GM19463 (cell line): Measurements from ENCODE around the gene SSC4D.
A peak's percentile ranks its signal among the peaks of the same experiment; 100 is the strongest.
"Not testable (repeated sequence)": the region's sequence is repeated elsewhere in the genome, so short reads cannot be mapped to it uniquely, and the experiment has no call there.

Experiments
- ATAC-seq: cut with Tn5 transposase; IDR thresholded peaks from one replicate; pipeline ENCODE4 v1.9.1; 2021; ENCODE audit warnings: mild to moderate bottlenecking, moderate library complexity; ENCODE audit not compliant: unreplicated experiment

The SSC4D gene

GRCh38 chr7:76423666-76424412 lies 14.3 kb upstream of the SSC4D start:
- ATAC-seq, result no peak

GRCh38 chr7:76421097-76421496 lies 11.6 kb upstream of the SSC4D start:
- not testable (repeated sequence) for ATAC-seq

DNA sequence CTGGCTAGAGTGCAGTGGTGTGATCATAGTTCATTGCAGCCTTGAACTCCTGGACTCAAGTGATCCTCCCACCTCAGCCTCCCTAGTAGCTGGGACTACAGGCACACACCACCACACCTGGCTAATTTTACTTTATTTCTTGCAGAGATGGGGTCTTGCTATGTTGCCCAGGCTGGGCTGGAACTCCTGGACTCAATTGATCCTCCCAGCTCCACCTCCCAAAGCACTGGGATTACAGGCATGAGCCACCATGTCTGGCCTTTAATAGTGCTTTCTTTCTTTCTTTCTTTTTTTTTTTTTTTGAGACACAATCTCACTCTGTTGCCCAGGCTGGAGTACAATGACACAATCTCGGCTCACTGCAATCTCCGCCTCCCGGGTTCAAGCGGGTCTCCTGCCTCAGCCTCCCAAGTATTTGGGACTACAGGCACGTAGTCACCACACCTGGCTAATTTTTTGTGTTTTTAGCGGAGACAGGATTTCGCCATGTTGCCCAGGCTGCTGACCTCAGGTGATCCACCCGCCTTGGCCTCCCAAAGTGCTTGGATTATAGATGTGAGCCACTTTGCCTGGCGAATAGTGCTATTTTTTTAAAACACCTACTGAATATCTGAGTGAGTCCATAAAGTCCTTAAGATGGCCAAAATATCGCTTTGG lies 8.3 kb upstream of the SSC4D start:
- ATAC-seq, result not testable (repeated sequence)

GRCh38 chr7:76412249-76412648 lies 2.8 kb upstream of the SSC4D start:
- ATAC-seq, result no peak

GRCh38 chr7:76411626-76412025 lies 2.1 kb upstream of the SSC4D start:
- ATAC-seq, result no peak

GRCh38 chr7:76408121-76408560 lies 1.4 kb downstream of the SSC4D start:
- no peak for ATAC-seq

GRCh38 chr7:76407718-76408117 lies 1.8 kb downstream of the SSC4D start:
- no peak for ATAC-seq

DNA sequence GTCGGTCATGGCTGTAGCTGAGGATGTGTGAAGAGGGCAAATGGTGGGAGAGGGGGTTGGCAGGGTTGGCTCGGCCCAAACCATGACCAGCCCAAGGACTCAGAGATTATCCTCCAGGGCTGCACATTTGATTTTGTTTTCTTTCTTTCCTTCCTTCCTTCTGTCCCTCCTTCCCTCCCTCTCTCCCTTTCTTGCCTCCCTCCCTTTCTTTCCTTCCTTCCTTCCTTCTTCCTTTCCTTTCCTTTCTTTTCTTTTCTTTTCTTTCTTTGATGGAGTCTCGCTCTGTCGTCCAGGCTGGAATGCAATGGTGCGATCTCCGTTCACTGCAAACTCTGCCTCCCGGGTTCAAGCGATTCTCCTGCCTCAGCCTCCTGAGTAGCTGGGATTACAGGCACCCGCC lies 3.8 kb downstream of the SSC4D start:
- ATAC-seq, result no peak

DNA sequence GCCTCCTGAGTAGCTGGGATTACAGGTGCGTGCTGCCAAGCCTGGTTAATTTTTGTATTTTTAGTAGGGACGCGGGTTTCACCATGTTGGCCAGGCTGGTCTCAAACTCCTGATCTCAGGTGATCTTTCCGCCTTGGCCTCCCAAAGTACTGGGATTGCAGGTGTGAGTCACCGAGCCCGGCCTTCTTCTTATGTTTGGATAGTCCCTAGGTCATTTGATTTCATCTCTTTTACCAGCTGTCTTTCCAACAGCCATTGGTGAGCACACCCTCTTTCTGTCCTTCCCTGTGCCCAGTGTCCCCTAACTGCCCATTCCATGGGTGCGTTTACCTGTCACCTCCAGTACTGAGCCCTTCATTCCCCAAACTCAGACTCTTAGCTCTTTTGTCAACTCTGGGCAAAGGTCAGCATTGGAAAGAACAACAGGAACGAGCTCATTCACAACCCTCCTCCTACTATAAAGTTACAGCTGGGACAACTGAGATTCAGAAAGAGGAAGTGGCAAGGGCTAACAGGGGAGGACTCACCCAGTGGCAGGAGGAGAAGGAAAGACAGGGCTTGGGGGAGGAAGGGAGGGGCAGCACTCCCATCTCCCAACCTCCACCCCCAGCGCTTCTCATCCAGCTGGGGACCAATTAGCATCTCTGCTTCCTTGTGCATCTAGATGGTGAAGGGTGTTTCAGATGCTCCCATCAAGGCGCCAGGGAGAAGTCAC lies 5.6 kb downstream of the SSC4D start:
- ATAC-seq, result peak; percentile 54

- not testable (repeated sequence) for ATAC-seq
Observed at GRCh38 chr7:76403097-76403496, 6.4 kb downstream of the SSC4D start.

GRCh38 chr7:76400248-76400647 lies 9.2 kb downstream of the SSC4D start:
- ATAC-seq, result no peak

- peak; percentile 27 for ATAC-seq
Observed at GRCh38 chr7:76397409-76398183, 11.9 kb downstream of the SSC4D start.

GRCh38 chr7:76396864-76397263 lies 12.6 kb downstream of the SSC4D start:
- no peak for ATAC-seq

DNA sequence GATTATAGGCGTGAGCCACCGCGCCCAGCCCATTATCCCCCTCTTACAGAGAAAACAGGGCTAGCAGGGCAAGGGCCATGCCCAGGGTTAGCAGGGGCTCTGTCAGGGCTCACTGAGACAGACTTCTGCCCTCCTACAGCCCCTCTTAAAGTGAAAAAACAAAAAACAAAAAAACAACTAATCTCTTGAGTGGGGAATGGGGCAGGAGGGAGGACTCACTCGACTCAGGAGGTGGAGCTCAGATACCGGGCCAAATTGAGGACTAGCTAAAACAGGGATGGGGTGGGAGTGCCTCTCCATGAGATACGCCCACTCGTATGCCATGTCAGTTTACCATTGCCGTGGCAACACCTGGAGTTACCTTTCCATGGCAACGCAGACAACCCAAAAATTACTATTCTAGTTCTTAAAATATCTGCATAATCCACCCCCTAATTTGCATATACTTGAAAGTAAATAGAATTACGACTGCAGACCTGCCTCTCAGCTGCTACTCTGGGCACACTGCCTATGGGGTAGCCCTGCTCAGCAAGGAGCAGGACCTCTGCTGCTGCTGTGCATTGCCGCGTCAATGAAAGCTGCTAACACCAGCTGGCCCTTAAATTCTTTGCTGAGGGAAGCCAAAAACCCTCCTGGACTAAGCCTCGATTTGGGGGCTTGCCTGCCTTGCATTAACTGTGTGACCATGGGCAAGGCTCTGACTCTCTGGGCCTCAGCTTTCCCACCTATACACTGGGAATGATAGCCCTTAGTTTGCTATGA lies 13.4 kb downstream of the SSC4D start:
- ATAC-seq, result no peak

DNA sequence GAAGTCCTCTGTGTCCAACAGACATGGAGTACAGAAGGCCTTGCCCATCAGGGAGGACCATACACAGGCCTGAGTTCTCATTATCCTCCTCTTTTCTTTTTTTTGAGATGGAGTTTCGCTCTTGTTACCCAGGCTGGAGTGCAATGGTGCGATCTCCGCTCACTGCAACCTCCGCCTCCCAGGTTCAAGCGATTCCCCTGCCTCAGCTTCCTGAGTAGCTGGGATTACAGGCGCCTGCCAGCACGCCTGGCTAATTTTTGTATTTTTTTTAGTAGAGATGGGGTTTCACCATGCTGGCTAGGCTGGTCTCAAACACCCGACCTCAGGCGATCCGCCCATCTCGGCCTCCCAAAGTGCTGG lies 13.9 kb downstream of the SSC4D start:
- ATAC-seq, result not testable (repeated sequence)

- no peak for ATAC-seq
Observed at GRCh38 chr7:76394957-76395356, 14.5 kb downstream of the SSC4D start.

GRCh38 chr7:76393116-76394031 lies 16.1 kb downstream of the SSC4D start:
- peak; percentile 88 for ATAC-seq

- ATAC-seq, result no peak
Observed at GRCh38 chr7:76392531-76393115, 16.9 kb downstream of the SSC4D start.

- no peak for ATAC-seq
Observed at GRCh38 chr7:76390092-76390491, 19.4 kb downstream of the SSC4D start.
